Mucosa of rectum (tissue), 2 donors: ENCODE results near the gene MREG.
"Not testable (repeated sequence)": the region's sequence is repeated elsewhere in the genome, so short reads cannot be mapped to it uniquely, and the experiment has no call there.

Source experiments
- H3K27ac ChIP-seq, 2 donors: one replicate each; pipeline ENCODE4 v1.7.0; 2013; ENCODE audit warnings: inconsistent platforms in 2 of 2, low read depth in 2 of 2, low read length in 2 of 2
- H3K27me3 ChIP-seq, 2 donors: one replicate each; pipeline ENCODE4 v1.7.0; 2013; ENCODE audit warnings: low read length in 2 of 2; ENCODE audit not compliant: control insufficient read depth in 2 of 2, insufficient read depth in 2 of 2
- H3K36me3 ChIP-seq, 2 donors: one replicate each; pipeline ENCODE4 v1.7.0; 2013; ENCODE audit warnings: low read length in 2 of 2; ENCODE audit not compliant: control insufficient read depth in 2 of 2, insufficient read depth in 2 of 2
- H3K4me1 ChIP-seq, 2 donors: one replicate each; pipeline ENCODE4 v1.7.0; 2013; ENCODE audit warnings: low read length in 2 of 2, mild to moderate bottlenecking in 1 of 2; ENCODE audit not compliant: control insufficient read depth in 2 of 2, insufficient read depth in 2 of 2
- H3K4me3 ChIP-seq, 2 donors: one replicate each; pipeline ENCODE4 v1.7.0; 2013; ENCODE audit warnings: low read length in 2 of 2
- H3K9ac ChIP-seq, 2 donors: one replicate each; pipeline ENCODE4 v1.7.0; 2013; ENCODE audit warnings: low read length in 2 of 2, low read depth in 1 of 2, mild to moderate bottlenecking in 1 of 2
- H3K9me3 ChIP-seq, 2 donors: one replicate each; pipeline ENCODE4 v1.7.0; 2013; ENCODE audit warnings: low read length in 2 of 2; ENCODE audit not compliant: control insufficient read depth in 2 of 2
- donor health status: healthy.
- donor health status: Normal muscosa, but diverticular disease.

Gene MREG

DNA sequence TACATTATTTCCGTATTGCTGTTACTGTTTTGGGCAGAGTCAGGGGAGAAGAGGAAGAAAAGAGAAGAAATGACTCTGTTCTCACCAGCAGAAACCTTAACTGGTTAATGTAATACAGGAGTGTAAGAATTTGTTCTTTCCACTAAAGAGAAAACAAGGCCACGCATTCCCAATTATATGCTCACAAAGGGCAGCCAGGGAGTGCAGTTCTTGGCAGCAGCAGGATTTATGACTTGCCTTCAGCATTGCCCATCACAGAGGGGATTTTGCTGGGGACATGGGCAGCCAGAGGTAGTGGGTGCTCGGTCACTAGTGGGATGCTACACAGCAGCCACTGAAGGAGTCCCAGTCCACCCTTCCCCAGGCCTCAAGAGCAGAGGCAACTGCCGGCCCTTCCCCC, 18.4 kb downstream of the MREG start:
- no peak overlapping the region for H3K4me3 ChIP-seq
- no peaks in the 10 kb centered on the region for H3K9me3 ChIP-seq
- peaks cover 5 to 13% of the 10 kb centered on the region in 2 donors for H3K36me3 ChIP-seq
- no peak overlapping the region for H3K27ac ChIP-seq
- no peak overlapping the region for H3K9ac ChIP-seq
- H3K4me1 ChIP-seq, result no peaks in the 10 kb centered on the region
- H3K27me3 ChIP-seq, result no peaks in the 10 kb centered on the region

DNA sequence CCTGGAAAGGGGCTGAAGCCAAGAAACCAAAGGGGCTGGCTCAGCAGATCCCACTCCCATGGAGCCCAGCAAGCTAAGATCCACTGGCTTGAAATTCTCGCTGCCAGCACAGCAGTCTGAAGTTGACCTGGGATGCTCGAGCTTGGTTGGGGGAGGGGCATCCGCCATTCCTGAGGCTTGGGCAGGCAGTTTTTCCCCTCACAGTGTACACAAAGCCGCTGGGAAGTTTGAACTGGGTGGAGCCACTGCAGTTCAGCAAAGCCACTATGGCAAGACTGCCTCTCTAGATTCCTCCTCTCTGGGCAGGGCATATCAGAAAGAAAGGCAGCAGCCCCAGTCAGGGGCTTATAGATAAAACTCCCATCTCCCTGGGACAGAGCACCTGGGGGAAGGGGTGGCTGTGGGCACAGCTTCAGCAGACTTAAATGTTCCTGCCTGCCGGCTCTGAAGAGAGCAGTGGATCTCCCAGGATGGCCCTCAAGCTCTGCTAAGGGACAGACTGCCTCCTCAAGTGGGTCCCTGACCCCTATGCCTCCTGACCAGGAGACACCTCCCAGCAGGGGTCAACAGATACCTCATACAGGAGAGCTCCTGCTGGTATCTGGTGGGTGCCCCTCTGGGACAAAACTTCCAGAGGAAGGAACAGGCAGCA, 24.7 kb downstream of the MREG start:
- not testable (repeated sequence) for H3K4me1 ChIP-seq, H3K36me3 ChIP-seq, H3K9ac ChIP-seq, H3K27me3 ChIP-seq, H3K4me3 ChIP-seq, H3K9me3 ChIP-seq, H3K27ac ChIP-seq

- Histone ChIP-seq H3K9ac (no peak overlapping the region), H3K36me3 (no peaks in the 10 kb centered on the region), H3K9me3 (no peaks in the 10 kb centered on the region), H3K27me3 (no peaks in the 10 kb centered on the region), H3K4me3 (no peak overlapping the region), H3K4me1 (no peaks in the 10 kb centered on the region), H3K27ac (no peak overlapping the region)
Measured at GRCh38 chr2:215985257-215985656, 28.1 kb downstream of the MREG start.

GRCh38 chr2:215984661-215985060, 28.7 kb downstream of the MREG start:
- no peak overlapping the region for H3K4me3 ChIP-seq
- H3K9me3 ChIP-seq, result no peaks in the 10 kb centered on the region
- no peaks in the 10 kb centered on the region for H3K27me3 ChIP-seq
- no peaks in the 10 kb centered on the region for H3K36me3 ChIP-seq
- no peaks in the 10 kb centered on the region for H3K4me1 ChIP-seq
- H3K27ac ChIP-seq, result no peak overlapping the region
- no peak overlapping the region for H3K9ac ChIP-seq

DNA sequence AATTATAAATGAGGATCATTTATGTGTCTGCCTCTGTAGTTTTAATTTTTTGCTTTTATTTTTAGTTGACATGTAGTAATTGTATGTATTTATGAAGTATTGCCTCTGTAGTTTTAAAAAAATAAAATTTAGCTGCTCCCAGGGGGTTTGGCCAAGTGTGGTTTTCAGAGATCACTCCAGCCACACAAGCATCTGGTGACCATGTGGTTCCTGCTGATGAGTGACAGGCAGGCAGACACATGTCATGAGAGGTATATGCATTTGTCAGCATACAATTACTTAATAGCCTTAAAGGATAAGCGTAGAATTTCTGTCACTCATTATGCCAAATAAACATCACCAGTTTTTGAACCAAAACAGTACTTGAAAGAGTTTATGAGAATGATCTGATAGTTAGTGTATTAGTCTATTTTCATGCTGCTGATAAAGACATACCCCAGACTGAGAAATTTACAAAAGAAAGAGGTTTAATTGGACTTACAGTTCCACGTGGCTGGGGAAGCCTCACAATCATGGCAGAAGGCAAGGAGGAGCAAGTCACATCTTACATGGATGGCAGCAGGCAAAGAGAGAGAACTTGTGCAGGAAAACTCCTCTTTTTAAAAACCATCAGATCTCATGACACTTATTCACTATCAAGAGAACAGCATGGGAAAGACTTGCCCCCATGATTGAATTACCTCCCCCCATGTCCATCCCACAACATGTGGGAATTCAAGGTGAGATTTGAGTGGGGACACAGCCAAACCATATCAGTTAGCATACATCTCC, 29.6 kb downstream of the MREG start:
- Histone ChIP-seq H3K36me3 (no peaks in the 10 kb centered on the region), H3K9ac (no peak overlapping the region), H3K27me3 (no peaks in the 10 kb centered on the region), H3K4me3 (no peak overlapping the region), H3K27ac (no peak overlapping the region), H3K4me1 (no peaks in the 10 kb centered on the region), H3K9me3 (no peaks in the 10 kb centered on the region)

DNA sequence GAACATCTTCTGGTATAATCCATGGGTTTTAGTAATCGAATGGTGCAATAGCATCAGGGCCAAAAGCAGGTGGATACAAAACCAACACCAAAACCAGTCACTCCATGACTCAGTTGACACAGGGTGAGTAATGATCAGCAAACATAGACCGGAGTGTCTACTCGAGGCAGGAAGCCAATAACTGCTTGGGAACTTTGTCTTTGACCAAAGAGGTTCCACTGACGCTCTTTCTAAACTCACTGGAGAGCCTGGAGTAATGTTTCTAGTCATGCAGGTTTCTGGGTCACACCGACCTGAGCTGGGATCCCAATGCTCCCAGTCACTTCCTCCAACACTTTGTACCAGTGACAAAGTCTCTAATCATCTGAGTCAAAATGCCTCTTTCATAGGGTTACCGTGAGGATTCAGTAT, 30.9 kb downstream of the MREG start:
- Histone ChIP-seq H3K9me3 (no peaks in the 10 kb centered on the region), H3K4me1 (no peaks in the 10 kb centered on the region), H3K27ac (no peak overlapping the region), H3K9ac (no peak overlapping the region), H3K4me3 (no peak overlapping the region), H3K36me3 (no peaks in the 10 kb centered on the region), H3K27me3 (no peaks in the 10 kb centered on the region)

- H3K27ac ChIP-seq, result no peak overlapping the region
Measured at GRCh38 chr2:215981115-215981514, 32.2 kb downstream of the MREG start.

GRCh38 chr2:215979620-215980019, 33.7 kb downstream of the MREG start:
- H3K4me1 ChIP-seq, result no peaks in the 10 kb centered on the region
- no peak overlapping the region for H3K27ac ChIP-seq
- no peaks in the 10 kb centered on the region for H3K27me3 ChIP-seq
- no peaks in the 10 kb centered on the region for H3K9me3 ChIP-seq
- no peak overlapping the region for H3K9ac ChIP-seq
- no peaks in the 10 kb centered on the region for H3K36me3 ChIP-seq
- H3K4me3 ChIP-seq, result no peak overlapping the region

More at GRCh38 chr2:215981115-215981514, 32.2 kb downstream of the MREG start:
- Histone ChIP-seq H3K36me3 (no peaks in the 10 kb centered on the region), H3K9me3 (no peaks in the 10 kb centered on the region), H3K4me3 (no peak overlapping the region), H3K9ac (no peak overlapping the region), H3K4me1 (no peaks in the 10 kb centered on the region), H3K27me3 (no peaks in the 10 kb centered on the region)

GRCh38 chr2:215974700-215975429, 38.5 kb downstream of the MREG start:
- no peak overlapping the region for H3K27ac ChIP-seq
- no peaks in the 10 kb centered on the region for H3K36me3 ChIP-seq
- no peaks in the 10 kb centered on the region for H3K27me3 ChIP-seq
- no peak overlapping the region for H3K9ac ChIP-seq
- peaks cover 5 to 9% of the 10 kb centered on the region in 2 donors for H3K4me1 ChIP-seq
- peak overlapping the region in 1 of 2 donors; percentile 17 for H3K4me3 ChIP-seq
- no peaks in the 10 kb centered on the region for H3K9me3 ChIP-seq
